ENCODE data around the gene ANKRD33. TPM values are rescaled to one million over a fixed set of nuclear protein-coding genes. Genes with fewer than 3 reads are reported as not detected.
A peak's percentile ranks its signal among the peaks of the same experiment; 100 is the strongest.

The ANKRD33 gene
- total RNA-seq, 1 donor from 2014 or later = not detected

DNA sequence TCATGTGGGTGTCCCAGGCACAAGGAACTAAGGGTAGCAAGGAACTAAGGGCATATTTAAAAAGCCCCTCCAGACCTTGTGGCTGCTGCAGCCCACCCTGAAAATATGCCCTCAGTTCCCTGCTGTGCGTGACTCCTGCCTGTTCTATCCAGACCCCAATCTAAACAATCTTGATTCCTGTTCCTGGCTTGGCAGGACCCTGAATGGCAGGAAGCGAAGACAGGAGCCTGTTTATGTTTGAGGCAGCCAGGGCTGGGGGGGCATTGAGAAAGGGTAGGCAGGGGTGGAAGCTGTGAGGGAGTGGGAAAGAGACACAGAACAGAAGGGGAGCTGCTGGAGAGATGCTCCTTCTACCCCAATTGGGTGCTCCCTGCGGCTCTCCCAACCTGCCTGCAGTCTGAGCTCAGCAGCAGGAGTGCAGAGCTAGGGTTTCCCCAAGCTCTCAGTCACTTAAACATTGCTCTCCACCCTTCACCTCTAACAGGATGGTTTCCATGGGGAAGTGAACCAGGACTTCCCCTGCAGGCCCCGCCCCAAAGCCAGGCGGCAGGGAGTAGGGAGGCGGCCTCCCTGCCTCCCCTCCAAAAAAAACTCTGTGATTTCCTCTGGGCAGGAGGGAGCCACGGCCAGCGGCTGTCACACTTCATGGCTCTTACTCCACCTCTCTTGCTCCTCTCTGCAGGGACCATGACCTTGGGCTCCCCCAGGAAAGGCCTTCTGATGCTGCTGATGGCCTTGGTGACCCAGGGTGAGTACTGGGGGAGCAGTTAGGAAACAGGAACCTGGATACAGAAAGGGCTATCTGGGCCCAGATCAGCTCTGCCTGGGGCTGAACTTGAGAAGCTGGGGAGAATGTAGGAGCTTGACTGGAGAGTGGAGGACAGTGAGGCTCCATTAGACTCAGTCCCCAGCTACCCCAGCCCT lies 24.1 kb downstream of the ANKRD33 start:
- DNase-seq = peak; percentile 70
- intact Hi-C loops (cut with micrococcal nuclease) = no loop called here
- ATAC-seq = peak; percentile 55

DNA sequence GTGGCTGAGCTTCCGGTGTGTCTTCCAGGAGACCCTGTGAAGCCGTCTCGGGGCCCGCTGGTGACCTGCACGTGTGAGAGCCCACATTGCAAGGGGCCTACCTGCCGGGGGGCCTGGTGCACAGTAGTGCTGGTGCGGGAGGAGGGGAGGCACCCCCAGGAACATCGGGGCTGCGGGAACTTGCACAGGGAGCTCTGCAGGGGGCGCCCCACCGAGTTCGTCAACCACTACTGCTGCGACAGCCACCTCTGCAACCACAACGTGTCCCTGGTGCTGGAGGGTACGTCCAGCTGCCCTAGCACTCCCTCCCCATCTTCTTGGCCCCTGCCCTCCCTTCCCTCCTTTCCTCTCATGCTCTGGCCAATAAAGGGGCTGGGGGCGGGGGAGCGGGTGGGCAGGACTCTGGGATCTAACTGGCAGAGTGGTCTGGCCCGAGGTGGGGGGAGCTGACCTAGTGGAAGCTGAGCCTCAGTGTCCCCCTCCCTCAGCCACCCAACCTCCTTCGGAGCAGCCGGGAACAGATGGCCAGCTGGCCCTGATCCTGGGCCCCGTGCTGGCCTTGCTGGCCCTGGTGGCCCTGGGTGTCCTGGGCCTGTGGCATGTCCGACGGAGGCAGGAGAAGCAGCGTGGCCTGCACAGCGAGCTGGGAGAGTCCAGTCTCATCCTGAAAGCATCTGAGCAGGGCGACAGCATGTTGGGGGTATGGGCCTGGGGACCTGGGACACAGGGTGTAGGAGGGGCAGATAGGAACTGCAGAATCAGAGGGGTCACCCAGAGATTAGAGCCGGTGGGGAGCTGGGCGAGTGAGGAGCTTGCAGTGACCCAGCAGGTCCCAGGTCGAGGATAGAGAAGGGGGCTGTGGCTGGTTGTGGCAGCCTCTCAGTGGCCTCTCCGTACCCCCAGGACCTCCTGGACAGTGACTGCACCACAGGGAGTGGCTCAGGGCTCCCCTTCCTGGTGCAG lies 25.4 kb downstream of the ANKRD33 start:
- intact Hi-C loops (cut with micrococcal nuclease) = no loop called here
- ATAC-seq = peak; percentile 9
- peak; percentile 51 for DNase-seq

DNA sequence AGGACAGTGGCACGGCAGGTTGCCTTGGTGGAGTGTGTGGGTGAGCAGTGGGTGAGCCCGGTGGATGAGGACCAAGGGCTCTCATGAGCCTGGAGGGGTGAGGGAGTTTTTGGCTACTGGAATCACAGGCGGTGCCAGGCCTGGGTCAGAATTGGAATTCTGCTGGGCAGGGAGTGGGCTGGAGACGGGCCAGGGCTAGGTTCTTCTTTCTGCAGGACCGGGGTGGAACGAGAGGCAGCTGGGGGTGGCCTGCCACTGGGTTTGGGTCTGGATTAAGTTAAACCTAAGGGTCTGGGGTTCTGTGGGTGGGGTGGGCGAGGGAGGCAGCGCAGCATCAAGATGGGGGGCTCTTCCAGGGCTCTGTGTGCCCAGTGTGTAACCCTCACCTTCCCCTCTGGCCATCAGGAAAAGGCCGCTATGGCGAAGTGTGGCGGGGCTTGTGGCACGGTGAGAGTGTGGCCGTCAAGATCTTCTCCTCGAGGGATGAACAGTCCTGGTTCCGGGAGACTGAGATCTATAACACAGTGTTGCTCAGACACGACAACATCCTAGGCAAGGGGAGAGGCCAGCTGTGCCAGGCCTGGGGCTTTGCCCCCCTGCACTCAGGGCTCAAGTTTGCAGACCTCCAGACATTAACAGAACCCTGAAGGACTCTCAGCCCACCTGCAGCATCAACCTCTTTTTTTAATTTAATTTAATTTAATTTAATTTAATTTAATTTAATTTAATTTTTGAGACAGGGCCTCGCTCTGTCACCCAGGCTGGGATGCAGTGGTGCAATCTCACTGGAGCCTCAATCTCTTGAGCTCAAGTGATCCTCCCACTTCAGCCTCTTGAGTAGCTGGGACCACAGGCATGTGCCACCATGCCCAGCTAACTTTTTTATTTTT lies 26.4 kb downstream of the ANKRD33 start:
- intact Hi-C loops (cut with micrococcal nuclease) = no loop called here
- DNase-seq (peak; percentile 72), ATAC-seq (peak; percentile 8)

DNA sequence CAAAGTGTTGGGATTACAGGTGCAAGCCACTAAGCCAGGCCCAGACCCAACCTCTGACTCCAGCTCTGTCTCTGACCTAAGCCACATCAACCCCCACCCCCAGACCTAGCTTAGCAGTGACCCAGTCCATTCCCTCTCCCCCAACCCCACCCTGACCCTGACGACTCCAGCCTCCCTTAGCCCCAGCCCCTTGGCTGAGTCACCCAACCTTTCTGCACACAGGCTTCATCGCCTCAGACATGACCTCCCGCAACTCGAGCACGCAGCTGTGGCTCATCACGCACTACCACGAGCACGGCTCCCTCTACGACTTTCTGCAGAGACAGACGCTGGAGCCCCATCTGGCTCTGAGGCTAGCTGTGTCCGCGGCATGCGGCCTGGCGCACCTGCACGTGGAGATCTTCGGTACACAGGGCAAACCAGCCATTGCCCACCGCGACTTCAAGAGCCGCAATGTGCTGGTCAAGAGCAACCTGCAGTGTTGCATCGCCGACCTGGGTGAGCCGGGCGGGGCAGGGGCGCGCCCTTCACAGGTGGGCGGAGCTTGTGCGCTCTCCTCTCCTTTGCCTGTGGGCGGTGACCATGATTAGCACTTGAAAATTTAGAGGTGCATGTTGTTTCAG lies 27.2 kb downstream of the ANKRD33 start:
- ATAC-seq = no peak
- intact Hi-C loops (cut with micrococcal nuclease) = no loop called here

DNA sequence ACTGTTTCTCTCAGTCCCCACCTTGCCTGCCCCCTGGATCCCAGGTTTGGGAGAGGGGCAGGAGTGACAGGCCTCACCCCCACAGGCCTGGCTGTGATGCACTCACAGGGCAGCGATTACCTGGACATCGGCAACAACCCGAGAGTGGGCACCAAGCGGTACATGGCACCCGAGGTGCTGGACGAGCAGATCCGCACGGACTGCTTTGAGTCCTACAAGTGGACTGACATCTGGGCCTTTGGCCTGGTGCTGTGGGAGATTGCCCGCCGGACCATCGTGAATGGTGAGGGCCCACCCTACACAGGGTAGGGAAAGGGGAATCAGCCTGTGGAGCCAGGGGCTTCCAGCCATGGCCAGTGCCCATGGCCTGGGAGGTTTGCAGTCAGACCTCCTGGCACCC lies 28.0 kb downstream of the ANKRD33 start:
- DNase-seq = no peak
- intact Hi-C loops (cut with micrococcal nuclease) = no loop called here
- ATAC-seq = no peak

More for the DNA sequence above, 27.2 kb downstream of the ANKRD33 start:
- no peak for DNase-seq

DNA sequence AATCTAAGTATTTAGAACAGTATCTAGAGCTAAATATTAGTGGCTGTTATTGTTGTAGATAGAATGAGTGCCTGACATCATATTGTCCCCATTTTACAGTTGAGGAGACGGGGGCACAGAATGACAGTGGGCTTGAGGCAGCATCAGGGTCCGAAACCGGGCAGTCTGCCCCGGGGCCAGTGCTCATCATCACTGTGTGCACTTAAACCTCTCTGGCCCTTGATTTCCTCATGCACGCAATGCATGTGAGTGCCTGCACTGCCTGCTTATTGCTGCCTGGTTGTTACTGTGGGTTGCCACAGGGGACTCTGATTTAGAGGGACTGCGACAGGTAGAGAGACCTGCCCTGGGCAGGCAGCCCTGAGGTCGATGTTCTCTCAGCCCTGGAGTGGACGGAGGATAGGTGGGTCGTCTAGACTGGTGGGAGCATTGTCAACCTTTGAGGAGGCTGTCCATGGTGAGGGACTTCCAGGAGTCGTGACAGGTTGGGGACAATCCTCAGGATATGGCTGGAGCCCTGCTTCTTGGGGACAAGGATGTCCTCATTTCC lies 29.2 kb downstream of the ANKRD33 start:
- no peak for ATAC-seq
- DNase-seq = no peak
- intact Hi-C loops (cut with micrococcal nuclease) = no loop called here

DNA sequence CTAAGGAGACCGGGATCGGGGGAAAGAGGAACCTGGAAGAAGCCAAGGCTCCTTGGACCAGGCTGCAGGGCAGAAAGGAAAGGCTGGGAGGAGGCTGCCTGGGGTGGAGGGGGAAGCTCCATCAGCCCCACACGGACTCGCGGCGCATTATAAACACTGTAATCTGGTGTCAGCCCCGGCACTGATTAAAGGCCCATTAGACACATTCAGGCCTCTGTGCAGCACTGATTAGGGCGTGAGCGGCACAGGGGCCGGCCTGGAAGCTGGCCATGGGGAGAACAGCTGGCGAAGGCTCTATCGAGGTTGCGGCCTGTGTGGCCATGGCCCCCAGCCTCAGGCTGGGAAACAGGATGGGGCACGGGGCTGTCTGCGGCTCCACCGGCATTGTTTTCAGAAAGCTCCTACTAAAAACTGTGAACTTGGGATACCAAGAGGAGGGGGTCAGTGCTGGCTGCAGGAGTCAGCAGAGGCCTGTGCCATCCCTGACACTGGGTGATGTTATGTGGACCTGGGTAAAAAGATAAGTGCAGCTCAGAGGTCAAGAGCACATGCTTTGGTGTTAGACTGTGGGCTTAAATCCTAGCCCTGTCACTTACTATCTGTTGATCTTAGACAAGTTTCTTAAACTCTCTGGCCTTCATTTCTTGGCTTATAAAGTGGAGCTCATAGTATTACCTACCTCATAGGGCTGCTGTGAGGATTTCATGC lies 30.0 kb downstream of the ANKRD33 start:
- intact Hi-C loops (cut with micrococcal nuclease) = no loop called here
- peak; percentile 39 for DNase-seq
- ATAC-seq = no peak

DNA sequence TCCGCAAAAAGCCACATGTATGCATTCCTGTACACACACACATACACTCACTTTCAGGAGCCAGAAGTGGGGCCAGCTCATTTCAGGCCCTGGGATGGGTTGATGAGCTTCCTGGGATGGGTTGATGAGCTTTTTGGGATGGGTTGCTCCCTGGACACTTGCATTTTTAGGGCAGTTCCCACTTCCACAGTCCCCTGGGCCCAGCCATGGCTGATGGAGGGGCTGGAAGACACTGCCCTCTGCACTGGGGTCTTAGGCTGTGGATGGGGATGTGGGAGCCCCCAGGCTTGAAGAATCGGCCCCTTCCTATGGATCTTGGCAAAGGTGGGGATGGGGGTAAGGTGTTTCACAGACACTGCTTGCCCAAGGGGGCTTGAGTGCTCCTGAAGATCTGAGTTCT lies 32.1 kb downstream of the ANKRD33 start:
- no peak for DNase-seq
- intact Hi-C loops (cut with micrococcal nuclease) = no loop called here

DNA sequence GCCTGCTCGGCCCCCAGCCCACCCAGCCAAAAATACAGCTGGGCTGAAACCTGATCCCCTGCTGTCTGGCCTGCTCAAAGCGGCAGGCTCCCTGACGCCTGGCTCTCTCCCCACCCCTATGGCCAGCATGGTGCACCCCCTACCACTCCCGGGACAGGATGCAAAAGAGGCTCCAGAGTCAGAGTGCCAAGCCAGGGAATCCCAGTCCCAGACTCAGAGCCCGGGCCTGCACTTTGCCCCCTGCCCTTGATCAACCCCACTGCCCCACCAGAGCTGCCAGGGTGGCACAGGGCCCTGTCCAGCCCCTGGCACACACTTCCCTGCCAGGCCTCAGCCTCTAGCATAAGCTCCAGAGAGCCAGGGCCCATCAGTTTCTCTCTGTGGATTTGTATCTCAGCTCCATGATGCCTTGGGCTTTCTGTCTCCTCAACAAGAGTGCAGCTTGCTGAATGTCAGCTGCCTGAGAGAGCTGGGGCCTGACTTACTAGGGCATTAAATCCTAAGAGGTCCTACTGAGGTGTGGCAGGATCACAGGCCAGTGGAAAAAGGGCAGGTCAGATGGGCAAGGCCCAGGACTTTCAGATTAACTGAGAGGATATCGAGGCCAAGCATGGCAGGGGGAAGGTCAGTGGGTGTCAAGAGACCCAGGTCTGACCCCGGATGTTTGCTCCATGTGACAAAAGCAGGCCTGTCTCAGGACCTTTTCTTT lies 33.3 kb downstream of the ANKRD33 start:
- intact Hi-C loops (cut with micrococcal nuclease) = no loop called here
- no peak for ATAC-seq
- no peak for DNase-seq

More for the DNA sequence above, 32.1 kb downstream of the ANKRD33 start:
- no peak for ATAC-seq

DNA sequence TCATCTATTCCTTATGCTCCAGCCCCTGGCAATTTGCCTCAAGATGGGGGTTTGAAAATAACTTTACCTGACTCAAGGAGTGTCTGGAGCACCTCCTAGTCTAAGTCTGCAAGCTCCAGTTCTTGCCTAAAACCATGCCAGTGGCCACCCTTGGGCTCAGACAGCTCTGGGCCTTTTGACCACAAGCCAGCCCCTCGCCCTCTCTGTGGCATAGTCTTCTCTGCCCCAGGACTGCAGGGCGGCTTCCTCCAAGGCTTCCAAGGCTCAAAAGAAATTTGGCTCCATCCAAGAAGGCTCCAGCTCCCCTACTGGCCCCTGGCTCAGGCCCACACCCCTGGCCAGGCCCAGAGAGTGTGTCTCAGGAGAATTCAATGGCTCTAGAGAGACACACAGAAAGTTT lies 34.2 kb downstream of the ANKRD33 start:
- intact Hi-C loops (cut with micrococcal nuclease) = no loop called here
- DNase-seq = no peak
- ATAC-seq = no peak

DNA sequence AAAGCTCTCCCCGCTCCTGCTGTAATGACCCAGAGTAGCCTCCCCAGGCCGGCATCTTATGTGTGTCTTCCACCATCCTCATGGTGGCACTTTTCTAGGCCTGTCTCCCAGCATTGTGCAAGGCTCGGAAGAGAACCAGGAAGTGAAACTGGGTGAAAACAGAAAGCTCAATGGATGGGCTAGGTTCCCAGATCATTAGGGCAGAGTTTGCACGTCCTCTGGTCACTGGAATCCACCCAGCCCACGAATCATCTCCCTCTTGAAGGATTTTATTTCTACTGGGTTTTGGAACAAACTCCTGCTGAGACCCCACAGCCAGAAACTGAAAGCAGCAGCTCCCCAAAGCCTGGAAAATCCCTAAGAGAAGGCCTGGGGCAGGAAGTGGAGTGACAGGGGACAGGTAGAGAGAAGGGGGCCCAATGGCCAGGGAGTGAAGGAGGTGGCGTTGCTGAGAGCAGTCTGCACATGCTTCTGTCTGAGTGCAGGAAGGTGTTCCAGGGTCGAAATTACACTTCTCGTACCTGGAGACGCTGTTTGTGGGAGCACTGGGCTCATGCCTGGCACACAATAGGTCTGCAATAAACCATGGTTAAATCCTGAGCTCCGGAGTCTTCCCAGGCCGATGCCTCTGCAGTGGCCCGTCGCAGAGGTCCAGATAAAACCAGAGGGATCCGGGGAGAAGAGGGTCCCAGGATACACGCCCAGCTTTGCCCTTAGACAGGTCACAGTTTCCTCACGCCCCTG lies 35.0 kb downstream of the ANKRD33 start:
- intact Hi-C loops (cut with micrococcal nuclease) = no loop called here
- peak; percentile 57 for DNase-seq

DNA sequence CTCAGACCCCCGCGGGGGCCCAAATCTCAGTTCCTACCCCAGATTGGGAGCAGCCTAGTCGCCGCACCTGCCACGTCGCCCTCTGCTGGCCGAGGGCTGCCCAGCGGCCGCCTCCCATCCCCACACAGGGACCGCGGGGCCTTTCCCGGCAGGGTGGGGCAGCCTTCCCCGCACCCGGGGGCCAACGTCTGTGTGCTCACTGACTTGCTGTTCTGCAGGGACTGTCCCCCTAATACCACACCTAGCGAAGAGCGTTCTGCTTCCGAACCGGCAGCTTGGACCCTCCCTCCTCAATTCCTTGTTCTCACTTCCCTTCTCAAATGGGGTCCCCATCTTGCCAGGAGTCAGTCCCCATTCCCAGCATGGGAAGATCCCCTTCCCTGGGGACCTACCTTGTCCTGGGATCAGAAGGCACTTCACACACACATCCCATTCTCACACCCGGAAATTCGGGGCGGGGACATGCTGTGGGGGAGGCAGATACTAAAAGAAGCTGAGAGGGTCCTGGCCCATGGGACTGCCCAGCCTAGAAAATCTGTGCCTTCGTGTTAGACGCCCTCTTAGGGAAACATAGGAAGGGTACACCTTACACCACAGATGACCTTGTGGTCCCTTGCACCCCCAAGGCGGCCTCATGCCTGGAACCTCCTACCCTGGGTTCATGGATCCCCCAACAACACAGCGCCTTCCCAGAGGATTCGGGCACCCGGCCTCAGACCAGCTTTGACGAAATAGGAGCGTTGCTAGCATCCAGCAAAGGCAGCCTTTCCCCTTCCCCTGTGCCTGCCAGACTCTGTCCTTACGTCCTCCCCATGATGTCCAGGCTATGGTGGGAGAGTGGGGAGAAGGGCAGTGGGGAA lies 35.8 kb downstream of the ANKRD33 start:
- intact Hi-C loops (cut with micrococcal nuclease) = no loop called here
- DNase-seq = peak; percentile 86
- peak; percentile 79 for ATAC-seq

More for the DNA sequence above, 35.0 kb downstream of the ANKRD33 start:
- ATAC-seq = peak; percentile 66

DNA sequence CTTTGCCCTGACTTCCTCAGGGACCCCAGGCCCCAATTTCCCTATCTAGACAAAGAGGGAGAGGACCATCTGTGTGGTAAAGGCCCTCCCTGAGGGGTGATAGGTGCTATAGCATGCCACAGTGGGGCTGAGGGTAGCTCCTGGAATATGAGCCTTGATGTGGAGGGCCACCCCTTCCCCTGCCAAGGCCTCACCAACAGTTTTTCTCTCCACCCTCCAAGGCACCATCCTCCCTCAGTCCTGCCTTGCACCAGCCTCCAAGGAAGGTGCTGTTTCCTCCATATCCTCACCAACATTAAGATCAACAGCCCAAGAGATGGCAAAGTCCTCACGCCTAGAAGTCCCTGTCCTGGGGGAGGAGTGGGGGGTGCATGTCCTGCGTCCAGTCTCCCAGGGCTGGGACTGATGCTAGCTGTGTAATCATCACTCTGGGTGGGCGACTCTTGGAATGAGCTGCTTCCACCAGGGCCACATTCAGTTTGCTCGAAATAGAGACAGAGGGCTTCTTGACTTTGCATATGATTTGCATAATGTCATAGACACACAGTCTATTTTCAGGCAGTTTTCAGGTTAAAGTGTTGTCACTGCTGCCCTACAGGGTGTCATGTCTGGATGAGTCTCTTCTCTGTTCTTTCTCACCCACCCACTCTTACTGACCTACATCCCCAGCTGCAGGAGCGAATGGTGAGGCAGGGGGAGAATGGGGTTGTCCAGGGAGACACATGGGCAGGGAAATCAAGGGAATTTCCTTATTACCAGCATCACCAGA lies 36.8 kb downstream of the ANKRD33 start:
- DNase-seq (no peak), ATAC-seq (no peak)
- intact Hi-C loops (cut with micrococcal nuclease) = no loop called here

DNA sequence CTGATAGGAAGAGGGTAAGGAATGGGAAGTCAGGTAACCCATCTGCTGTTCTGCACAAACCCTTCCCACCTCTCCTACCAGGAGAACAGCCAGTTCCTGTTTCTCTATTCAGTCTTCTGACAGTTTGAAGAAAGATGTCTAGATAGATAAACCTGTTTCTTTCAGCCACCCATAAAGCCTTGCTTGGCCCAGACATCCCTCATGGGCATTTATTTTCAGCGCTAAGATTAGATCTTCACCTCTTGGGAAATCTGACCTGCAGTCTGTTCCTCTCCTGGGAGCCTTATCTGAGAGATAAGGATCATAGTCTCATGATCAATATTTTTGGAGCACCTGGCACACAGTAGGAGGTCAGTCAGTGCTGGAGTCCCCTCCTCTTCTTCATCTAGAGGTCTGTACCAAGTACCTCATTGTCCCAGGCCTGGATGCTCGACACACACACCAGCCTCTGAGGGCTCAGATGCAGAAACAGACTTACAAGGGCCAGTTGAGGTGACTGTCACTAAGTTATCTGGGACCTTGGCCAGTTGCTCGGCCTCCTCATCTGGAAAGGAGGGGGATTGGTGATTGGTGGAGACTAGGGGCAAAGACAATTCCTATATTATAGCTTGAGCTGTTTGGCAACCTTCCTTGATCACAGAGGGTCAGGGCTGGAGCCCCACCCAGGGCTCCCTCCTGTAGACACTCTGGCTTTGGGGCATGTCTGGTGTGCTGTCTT lies 37.6 kb downstream of the ANKRD33 start:
- ATAC-seq = no peak

More for the DNA sequence above, 37.6 kb downstream of the ANKRD33 start:
- DNase-seq = no peak
- intact Hi-C loops (cut with micrococcal nuclease) = no loop called here

Measured in left ventricle myocardium superior (tissue), 1 donor.